ENCODE data around the gene RAD51B. TPM values are rescaled to one million over a fixed set of nuclear protein-coding genes. Genes with fewer than 3 reads are reported as not detected.

Gene RAD51B
- total RNA-seq, 1 experiment from 2014 or later: 20.0 TPM

DNA sequence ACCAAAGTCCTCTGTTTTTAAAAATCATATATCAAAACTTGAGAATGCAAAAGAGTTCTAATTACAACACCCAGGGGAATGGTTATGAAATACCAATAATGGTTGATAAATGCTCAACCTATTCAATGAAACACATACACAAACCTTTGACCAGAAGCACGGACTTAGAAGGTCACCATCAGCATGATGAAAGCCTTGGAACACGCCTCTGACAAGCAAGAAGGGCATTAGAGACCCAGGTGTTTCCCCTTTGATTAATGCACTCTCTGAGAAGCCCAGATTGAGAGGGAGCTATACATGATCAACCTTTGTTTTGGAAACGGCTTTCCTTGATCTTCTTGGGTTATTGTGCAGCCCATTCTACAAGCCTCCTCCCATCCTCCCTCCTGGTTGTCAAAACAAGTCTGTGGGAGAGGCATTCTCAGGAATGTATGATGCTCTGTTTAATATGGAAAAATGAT is 904.3 kb downstream of the RAD51B start:
- DNase-seq (ENCODE audit: low read depth, low spot score): no peak
- no peak overlapping the region for H3K4me3 ChIP-seq (replicated peaks in 1 of 2; ENCODE audit: low read depth in 1 of 2, low read length in 2 of 2)
- H3K9me2 ChIP-seq (ENCODE audit: insufficient read depth): no peaks in the 10 kb centered on the region
- H3K27me3 ChIP-seq (ENCODE audit: insufficient read depth, low read length): no peaks in the 10 kb centered on the region
- H4K20me1 ChIP-seq (ENCODE audit: insufficient read depth): no peaks in the 10 kb centered on the region
- H3K9me3 ChIP-seq (ENCODE audit: control insufficient read depth in 1 of 2, insufficient read depth in 1 of 2, low read depth in 1 of 2, low read length in 2 of 2): no peaks in the 10 kb centered on the region
- CTCF ChIA-PET: no interaction called here
- intact Hi-C loops (cut with micrococcal nuclease): no loop called here
- ATAC-seq: no peak
- no peak overlapping the region for H3K27ac ChIP-seq (ENCODE audit: low read depth, low read length)
- no peak overlapping the region for H3K4me2 ChIP-seq (ENCODE audit: low read length)
- TF ChIP-seq EZH2phosphoT487 (IDR thresholded peaks at IDR 0.05; ENCODE audit: borderline replicate concordance): no peak
- TF ChIP-seq, protein P1, sequence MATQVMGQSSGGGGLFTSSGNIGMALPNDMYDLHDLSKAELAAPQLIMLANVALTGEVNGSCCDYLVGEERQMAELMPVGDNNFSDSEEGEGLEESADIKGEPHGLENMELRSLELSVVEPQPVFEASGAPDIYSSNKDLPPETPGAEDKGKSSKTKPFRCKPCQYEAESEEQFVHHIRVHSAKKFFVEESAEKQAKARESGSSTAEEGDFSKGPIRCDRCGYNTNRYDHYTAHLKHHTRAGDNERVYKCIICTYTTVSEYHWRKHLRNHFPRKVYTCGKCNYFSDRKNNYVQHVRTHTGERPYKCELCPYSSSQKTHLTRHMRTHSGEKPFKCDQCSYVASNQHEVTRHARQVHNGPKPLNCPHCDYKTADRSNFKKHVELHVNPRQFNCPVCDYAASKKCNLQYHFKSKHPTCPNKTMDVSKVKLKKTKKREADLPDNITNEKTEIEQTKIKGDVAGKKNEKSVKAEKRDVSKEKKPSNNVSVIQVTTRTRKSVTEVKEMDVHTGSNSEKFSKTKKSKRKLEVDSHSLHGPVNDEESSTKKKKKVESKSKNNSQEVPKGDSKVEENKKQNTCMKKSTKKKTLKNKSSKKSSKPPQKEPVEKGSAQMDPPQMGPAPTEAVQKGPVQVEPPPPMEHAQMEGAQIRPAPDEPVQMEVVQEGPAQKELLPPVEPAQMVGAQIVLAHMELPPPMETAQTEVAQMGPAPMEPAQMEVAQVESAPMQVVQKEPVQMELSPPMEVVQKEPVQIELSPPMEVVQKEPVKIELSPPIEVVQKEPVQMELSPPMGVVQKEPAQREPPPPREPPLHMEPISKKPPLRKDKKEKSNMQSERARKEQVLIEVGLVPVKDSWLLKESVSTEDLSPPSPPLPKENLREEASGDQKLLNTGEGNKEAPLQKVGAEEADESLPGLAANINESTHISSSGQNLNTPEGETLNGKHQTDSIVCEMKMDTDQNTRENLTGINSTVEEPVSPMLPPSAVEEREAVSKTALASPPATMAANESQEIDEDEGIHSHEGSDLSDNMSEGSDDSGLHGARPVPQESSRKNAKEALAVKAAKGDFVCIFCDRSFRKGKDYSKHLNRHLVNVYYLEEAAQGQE (IDR thresholded peaks at IDR 0.05; ENCODE audit: low read depth): no peak
- TF ChIP-seq YY1 (IDR thresholded peaks at IDR 0.05; ENCODE audit: extremely low read depth, insufficient replicate concordance, low read depth, low read length): no peak
- TF ChIP-seq CEBPB (IDR thresholded peaks at IDR 0.05; ENCODE audit: low read depth): no peak
- TF ChIP-seq ATF3 (IDR thresholded peaks at IDR 0.05): no peak
- no peak for TF ChIP-seq POLR2A (IDR thresholded peaks at IDR 0.05; ENCODE audit: borderline replicate concordance, extremely low read depth, insufficient read depth, insufficient read length)
- TF ChIP-seq ZNF274 (IDR thresholded peaks at IDR 0.05; ENCODE audit: low read depth, low read length): no peak
- no peak for TF ChIP-seq JUND (IDR thresholded peaks at IDR 0.05)
- TF ChIP-seq EGR1 (IDR thresholded peaks at IDR 0.05; ENCODE audit: low read depth): no peak
- H3K4me1 ChIP-seq (ENCODE audit: control insufficient read depth in 1 of 2, insufficient read depth in 2 of 2, low read length in 2 of 2): no peaks in the 10 kb centered on the region
- H3K9ac ChIP-seq (ENCODE audit: low read length): no peak overlapping the region
- POLR2A ChIA-PET: interaction anchor here (0.6 kb wide), 1 partner anchor 584 kb away, joined by 3 read pairs; no protein-coding TSS in a partner anchor
- H3K79me2 ChIP-seq (ENCODE audit: insufficient read depth, low read length): no peaks in the 10 kb centered on the region
- no TSS peak for BruUV-seq (replicated peaks)
- RAD21 ChIA-PET (ENCODE audit: low non-redundant PET in 1 of 2, low total read pairs in 2 of 2, uncharacterized antibody in 2 of 2, unreplicated experiment in 2 of 2): no interaction called here
- H3K36me3 ChIP-seq (ENCODE audit: control insufficient read depth in 1 of 2, insufficient read depth in 2 of 2, low read length in 2 of 2): no peaks in the 10 kb centered on the region
- H2AFZ ChIP-seq (ENCODE audit: low read depth, low read length, poor library complexity, severe bottlenecking): no peak overlapping the region

Measured in HCT116 (cell line).